Parathyroid adenoma (tissue), 2 donors: Measurements from ENCODE around the gene TENT4B.
"Not testable (repeated sequence)": the region's sequence is repeated elsewhere in the genome, so short reads cannot be mapped to it uniquely, and the experiment has no call there.

ENCODE experiments used
- H2AFZ ChIP-seq: fragments of 300-600 bp; sonication (generic); one replicate; pipeline ENCODE4 v1.7.0; 2017; ENCODE audit warnings: antibody characterized with exemption, mild to moderate bottlenecking
- H3K27ac ChIP-seq: fragments of 300-600 bp; sonication (generic); one replicate; pipeline ENCODE4 v1.7.0; 2017
- H3K27me3 ChIP-seq: fragments of 300-600 bp; sonication (generic); one replicate; pipeline ENCODE4 v1.7.0; 2017; ENCODE audit warnings: low read length; ENCODE audit not compliant: control insufficient read depth, insufficient read depth
- H3K36me3 ChIP-seq: fragments of 300-600 bp; sonication (generic); one replicate; pipeline ENCODE4 v1.7.0; 2017; ENCODE audit warnings: low read length; ENCODE audit not compliant: control insufficient read depth, insufficient read depth
- H3K4me1 ChIP-seq: fragments of 300-600 bp; sonication (generic); one replicate; pipeline ENCODE4 v1.7.0; 2017; ENCODE audit warnings: control low read depth
- H3K4me2 ChIP-seq: fragments of 300-600 bp; sonication (generic); one replicate; pipeline ENCODE4 v1.7.0; 2017; ENCODE audit warnings: low read length
- H3K4me3 ChIP-seq: fragments of 300-600 bp; sonication (generic); one replicate; pipeline ENCODE4 v1.7.0; 2017; ENCODE audit warnings: low read depth, low read length
- H3K79me2 ChIP-seq: fragments of 300-600 bp; sonication (generic); one replicate; pipeline ENCODE4 v1.7.0; 2017; ENCODE audit warnings: control low read depth
- H3K9ac ChIP-seq: fragments of 300-600 bp; sonication (generic); one replicate; pipeline ENCODE4 v1.7.0; 2017; ENCODE audit warnings: mild to moderate bottlenecking
- H3K9me3 ChIP-seq: fragments of 300-600 bp; sonication (generic); one replicate; pipeline ENCODE4 v1.7.0; 2017; ENCODE audit warnings: low read length; ENCODE audit not compliant: control insufficient read depth
- TF ChIP-seq, protein P1 (sequence below): fragments of 300-600 bp; sonication (generic); IDR thresholded peaks from one replicate; pipeline ENCODE4 v1.7.0; 2017; ENCODE audit warnings: antibody characterized with exemption, mild to moderate bottlenecking
- donor health status: primary hyperparathyroidism.

Gene TENT4B

DNA sequence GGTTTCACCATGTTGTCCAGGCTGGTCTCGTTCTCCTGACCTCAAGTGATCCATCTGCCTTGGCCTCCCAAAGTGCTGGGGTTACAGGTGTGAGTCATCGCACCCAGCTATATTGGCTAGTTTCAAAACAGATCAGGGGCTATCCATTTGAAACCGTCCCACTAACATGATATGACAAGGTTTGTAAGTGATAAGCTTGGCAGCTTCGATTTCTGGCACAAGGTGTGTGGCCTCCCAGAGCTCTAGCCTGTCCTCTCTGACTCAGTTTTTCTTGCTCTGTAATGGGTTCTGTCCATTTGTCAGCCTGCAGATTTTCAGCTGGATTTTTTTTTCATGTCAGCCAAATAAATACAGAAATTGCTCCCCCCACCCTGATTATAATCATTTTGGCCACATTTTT, 31.8 kb upstream of the TENT4B start:
- no peak overlapping the region for H3K9ac ChIP-seq
- H3K4me3 ChIP-seq, result no peak overlapping the region
- H3K36me3 ChIP-seq, result no peaks in the 10 kb centered on the region
- TF ChIP-seq, protein P1, sequence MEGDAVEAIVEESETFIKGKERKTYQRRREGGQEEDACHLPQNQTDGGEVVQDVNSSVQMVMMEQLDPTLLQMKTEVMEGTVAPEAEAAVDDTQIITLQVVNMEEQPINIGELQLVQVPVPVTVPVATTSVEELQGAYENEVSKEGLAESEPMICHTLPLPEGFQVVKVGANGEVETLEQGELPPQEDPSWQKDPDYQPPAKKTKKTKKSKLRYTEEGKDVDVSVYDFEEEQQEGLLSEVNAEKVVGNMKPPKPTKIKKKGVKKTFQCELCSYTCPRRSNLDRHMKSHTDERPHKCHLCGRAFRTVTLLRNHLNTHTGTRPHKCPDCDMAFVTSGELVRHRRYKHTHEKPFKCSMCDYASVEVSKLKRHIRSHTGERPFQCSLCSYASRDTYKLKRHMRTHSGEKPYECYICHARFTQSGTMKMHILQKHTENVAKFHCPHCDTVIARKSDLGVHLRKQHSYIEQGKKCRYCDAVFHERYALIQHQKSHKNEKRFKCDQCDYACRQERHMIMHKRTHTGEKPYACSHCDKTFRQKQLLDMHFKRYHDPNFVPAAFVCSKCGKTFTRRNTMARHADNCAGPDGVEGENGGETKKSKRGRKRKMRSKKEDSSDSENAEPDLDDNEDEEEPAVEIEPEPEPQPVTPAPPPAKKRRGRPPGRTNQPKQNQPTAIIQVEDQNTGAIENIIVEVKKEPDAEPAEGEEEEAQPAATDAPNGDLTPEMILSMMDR, result no peak
- no peaks in the 10 kb centered on the region for H3K27me3 ChIP-seq
- H3K4me2 ChIP-seq, result no peak overlapping the region
- no peaks in the 10 kb centered on the region for H3K79me2 ChIP-seq
- no peaks in the 10 kb centered on the region for H3K4me1 ChIP-seq
- H3K27ac ChIP-seq, result no peak overlapping the region
- H3K9me3 ChIP-seq, result no peaks in the 10 kb centered on the region
- no peak overlapping the region for H2AFZ ChIP-seq

DNA sequence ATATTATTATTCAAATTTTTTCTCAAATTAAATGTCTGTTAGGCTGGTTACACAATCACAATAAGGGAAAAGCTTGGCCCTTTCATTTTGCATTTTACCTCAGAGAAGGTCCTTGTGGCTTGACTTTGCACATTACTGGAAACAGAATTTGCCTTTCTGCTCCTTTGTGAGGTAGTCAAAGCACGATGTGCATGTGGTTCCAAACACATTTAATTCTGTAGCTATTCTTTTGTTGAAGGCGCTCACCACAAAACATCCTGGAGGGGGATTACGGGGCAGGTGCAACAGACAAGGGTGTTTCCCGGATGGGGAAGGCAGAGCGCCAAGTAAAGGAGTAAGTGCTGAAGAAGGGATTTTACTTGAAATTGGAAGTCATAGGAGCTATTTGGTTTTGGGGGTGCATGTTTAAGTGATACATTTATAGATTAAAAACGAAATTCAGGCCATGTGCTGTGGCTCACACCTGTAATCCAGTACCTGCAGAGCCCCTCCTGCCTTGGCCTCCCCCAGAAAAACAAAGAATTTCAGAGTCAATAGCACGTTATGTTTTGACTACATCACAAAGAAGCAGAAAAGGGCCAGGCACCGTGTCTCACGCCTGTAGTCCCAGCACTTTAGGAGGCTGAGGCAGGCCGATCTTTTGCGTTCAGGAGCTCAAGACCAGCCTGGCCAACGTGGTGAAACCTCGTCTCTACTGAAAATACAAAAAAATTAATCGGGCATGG, 31.2 kb upstream of the TENT4B start:
- Histone ChIP-seq H3K9me3 (no peaks in the 10 kb centered on the region), H3K79me2 (no peaks in the 10 kb centered on the region), H2AFZ (no peak overlapping the region), H3K36me3 (no peaks in the 10 kb centered on the region), H3K4me1 (no peaks in the 10 kb centered on the region), H3K4me2 (no peak overlapping the region), H3K27me3 (no peaks in the 10 kb centered on the region), H3K4me3 (no peak overlapping the region), H3K27ac (no peak overlapping the region), H3K9ac (no peak overlapping the region)
- TF ChIP-seq, protein P1, result no peak

DNA sequence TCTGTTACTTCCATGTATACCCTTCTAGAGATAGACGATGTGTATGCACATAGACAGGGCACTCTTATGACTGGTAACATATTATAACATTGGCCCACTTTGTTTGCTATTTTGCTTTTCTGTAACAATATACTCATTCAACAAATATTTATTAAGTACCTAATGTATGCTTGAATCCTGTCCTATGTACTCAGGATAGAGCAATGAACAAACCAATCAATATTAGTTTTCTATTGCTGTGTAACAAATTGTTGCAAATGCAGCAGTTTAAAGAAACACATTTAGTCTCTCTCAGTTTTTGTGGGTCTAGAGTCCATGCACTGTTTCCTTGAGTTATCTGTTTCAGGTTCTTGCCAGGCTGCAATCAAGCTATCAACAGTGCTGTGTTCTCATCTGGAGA, 29.7 kb upstream of the TENT4B start:
- Histone ChIP-seq H3K36me3 (no peaks in the 10 kb centered on the region), H3K9me3 (no peaks in the 10 kb centered on the region), H3K4me3 (no peak overlapping the region), H3K4me2 (no peak overlapping the region), H3K79me2 (no peaks in the 10 kb centered on the region), H2AFZ (no peak overlapping the region), H3K27me3 (no peaks in the 10 kb centered on the region), H3K27ac (no peak overlapping the region), H3K4me1 (no peaks in the 10 kb centered on the region), H3K9ac (no peak overlapping the region)
- TF ChIP-seq, protein P1, result no peak

DNA sequence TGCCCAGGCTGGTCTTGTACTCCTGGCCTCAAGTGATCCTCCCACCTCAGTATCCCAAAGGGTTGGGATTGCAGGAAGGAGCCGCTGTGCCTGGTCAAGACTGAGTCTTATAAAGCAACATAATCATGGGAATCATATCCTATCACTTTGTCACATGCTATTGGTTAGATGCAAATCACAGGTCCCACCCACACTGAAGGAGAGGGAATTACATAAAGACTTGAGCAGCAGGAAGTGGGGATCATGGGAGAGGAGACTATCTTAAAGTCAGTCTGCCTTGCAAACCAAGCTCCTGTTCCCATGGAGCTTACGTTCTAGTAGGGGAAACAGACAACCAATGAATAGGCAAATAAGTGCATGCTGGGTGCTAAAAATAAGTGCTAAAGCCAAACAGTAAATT, 28.3 kb upstream of the TENT4B start:
- Histone ChIP-seq H3K9me3 (no peaks in the 10 kb centered on the region), H3K9ac (no peak overlapping the region), H2AFZ (no peak overlapping the region), H3K4me2 (no peak overlapping the region), H3K4me3 (no peak overlapping the region), H3K79me2 (no peaks in the 10 kb centered on the region), H3K4me1 (no peaks in the 10 kb centered on the region), H3K27ac (no peak overlapping the region), H3K27me3 (no peaks in the 10 kb centered on the region), H3K36me3 (no peaks in the 10 kb centered on the region)
- TF ChIP-seq, protein P1, result no peak

DNA sequence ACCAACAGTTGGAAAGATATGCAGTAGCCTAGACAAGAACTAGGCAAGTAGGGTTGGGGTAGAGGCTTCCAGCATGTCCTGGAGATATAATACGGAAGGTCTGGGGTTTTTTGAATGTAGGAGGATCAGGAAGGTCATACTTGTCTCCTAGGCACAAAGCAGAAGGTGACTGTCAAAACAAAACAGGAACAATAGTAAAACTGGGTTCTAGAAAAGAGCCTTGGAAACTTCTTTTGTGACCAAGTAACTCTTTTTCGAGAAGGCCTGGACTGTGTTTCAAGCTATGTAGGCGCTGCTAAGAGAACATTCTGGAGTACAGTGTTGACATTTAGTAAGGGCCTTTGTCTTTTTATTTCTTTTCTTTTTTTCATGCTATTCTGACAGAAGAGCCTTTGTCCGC, 26.9 kb upstream of the TENT4B start:
- TF ChIP-seq, protein P1, result no peak
- H3K79me2 ChIP-seq, result no peaks in the 10 kb centered on the region
- H3K4me2 ChIP-seq, result no peak overlapping the region
- H3K27me3 ChIP-seq, result no peaks in the 10 kb centered on the region
- H2AFZ ChIP-seq, result no peak overlapping the region
- no peaks in the 10 kb centered on the region for H3K36me3 ChIP-seq
- no peaks in the 10 kb centered on the region for H3K9me3 ChIP-seq
- no peak overlapping the region for H3K27ac ChIP-seq
- H3K4me1 ChIP-seq, result no peaks in the 10 kb centered on the region
- H3K9ac ChIP-seq, result no peak overlapping the region
- H3K4me3 ChIP-seq, result no peak overlapping the region

DNA sequence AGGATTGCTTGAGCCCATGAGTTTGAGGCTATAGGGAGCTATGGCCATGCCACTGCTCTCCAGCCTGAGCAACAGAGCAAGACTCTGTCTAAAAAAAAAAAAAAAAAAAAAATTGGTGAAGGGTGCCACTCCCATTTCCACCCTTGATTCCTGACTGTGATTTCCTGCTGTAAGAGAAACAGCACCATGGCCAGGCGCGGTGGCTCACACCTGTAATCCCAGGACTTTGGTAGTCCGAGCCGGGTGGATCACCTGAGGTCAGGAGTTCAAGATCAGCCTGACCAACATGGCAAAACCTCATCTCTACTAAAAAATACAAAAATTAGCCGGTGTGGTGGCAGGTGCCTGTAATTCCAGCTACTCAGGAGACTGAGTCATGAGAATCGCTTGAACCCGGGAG, 20.5 kb upstream of the TENT4B start:
- H3K9ac ChIP-seq, H3K36me3 ChIP-seq: not testable (repeated sequence)

More for the DNA sequence above, 20.5 kb upstream of the TENT4B start:
- not testable (repeated sequence) for H2AFZ ChIP-seq, H3K27me3 ChIP-seq, H3K4me2 ChIP-seq, H3K27ac ChIP-seq, H3K9me3 ChIP-seq, H3K79me2 ChIP-seq, H3K4me3 ChIP-seq, H3K4me1 ChIP-seq
